Muscle layer of duodenum (tissue), 2 donors: ENCODE results near the gene EIF4E1B.
"Not testable (repeated sequence)": the region's sequence is repeated elsewhere in the genome, so short reads cannot be mapped to it uniquely, and the experiment has no call there.

Experiments
- H3K27ac ChIP-seq: one replicate; pipeline ENCODE4 v1.7.0; 2013; ENCODE audit warnings: mild to moderate bottlenecking, low read length
- H3K27me3 ChIP-seq: one replicate; pipeline ENCODE4 v1.7.0; 2013; ENCODE audit warnings: low read depth, mild to moderate bottlenecking, control low read depth, low read length
- H3K36me3 ChIP-seq, 2 donors: one replicate each; pipeline ENCODE4 v1.7.0; 2013; ENCODE audit warnings: low read length in 2 of 2, control low read depth in 1 of 2, mild to moderate bottlenecking in 1 of 2; ENCODE audit not compliant: insufficient read depth in 2 of 2, control insufficient read depth in 1 of 2
- H3K4me1 ChIP-seq, 2 donors: one replicate each; pipeline ENCODE4 v1.7.0; 2013; ENCODE audit warnings: low read length in 2 of 2, mild to moderate bottlenecking in 2 of 2, control low read depth in 1 of 2, moderate library complexity in 1 of 2; ENCODE audit not compliant: insufficient read depth in 2 of 2, control insufficient read depth in 1 of 2
- H3K4me3 ChIP-seq, 2 donors: one replicate each; pipeline ENCODE4 v1.7.0; 2013; ENCODE audit warnings: low read length in 2 of 2, low read depth in 1 of 2, mild to moderate bottlenecking in 1 of 2
- H3K9me3 ChIP-seq, 2 donors: one replicate each; pipeline ENCODE4 v1.7.0; 2013; ENCODE audit warnings: low read length in 2 of 2, control low read depth in 1 of 2, mild to moderate bottlenecking in 1 of 2; ENCODE audit not compliant: control insufficient read depth in 1 of 2
- donor health status: healthy.

The EIF4E1B gene, protein sequence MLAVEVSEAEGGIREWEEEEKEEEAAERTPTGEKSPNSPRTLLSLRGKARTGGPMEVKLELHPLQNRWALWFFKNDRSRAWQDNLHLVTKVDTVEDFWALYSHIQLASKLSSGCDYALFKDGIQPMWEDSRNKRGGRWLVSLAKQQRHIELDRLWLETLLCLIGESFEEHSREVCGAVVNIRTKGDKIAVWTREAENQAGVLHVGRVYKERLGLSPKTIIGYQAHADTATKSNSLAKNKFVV

DNA sequence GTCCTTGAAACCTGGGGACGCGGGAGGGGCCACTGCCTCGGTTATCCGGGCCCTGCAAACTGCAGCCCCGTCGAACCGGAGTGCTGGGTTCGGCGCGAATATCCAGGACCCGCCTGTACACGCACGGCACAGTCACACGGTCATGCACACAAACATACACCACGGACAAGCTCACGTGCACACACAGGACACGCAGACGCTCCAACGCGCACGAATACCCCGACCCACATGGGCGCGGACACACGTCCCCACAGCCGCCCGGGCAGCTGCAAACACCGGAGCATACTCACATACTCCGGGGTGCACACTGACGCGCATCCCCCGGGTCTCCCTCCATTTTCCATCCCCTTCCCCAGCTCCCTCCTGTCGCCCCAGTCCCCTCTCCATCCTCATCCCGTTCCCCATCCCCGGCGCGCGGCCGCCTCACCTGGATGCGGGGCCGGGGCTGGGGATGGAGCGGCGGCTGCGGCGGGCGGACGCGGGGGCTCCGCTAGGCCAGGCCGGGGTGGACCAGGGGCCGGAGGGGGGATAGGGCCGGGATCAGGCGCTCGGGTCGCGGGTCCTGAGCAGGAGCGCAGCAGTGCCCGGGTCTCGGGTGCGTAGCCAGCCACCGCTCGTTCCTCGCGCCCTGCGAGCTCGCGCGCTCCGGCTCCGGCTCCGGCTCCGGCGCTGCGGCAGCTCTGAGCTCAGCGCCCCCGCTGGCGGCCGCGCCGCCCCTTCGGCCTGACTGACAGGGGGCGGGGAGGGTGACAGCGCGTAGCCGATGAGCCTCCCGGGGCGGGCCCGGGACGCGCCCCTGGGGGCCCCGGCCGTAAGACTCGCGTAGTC is at the start of gene EIF4E1B, which contains the start of gene SNCB:
TSS of gene EIF4E1B (plus strand) at position 823 of the 828 bp plus-strand sequence. CDS start 12,113 bp downstream, outside the sequence.
TSS of gene SNCB (minus strand) at position 682 of the 828 bp plus-strand sequence. CDS start 880 bp downstream, outside the sequence.
- peaks cover 50% of the 10 kb centered on the region for H3K27me3 ChIP-seq
- peaks cover 0 to 17% of the 10 kb centered on the region in 2 donors for H3K4me1 ChIP-seq
- no peak within 1 kb of the TSS for H3K27ac ChIP-seq
- H3K4me3 ChIP-seq: peak within 1 kb of the TSS in 1 of 2 donors; percentile 57
- no peaks in the 10 kb centered on the region for H3K36me3 ChIP-seq
- H3K9me3 ChIP-seq: no peaks in the 10 kb centered on the region

- no peaks in the 10 kb centered on the region for H3K4me1 ChIP-seq
- H3K4me3 ChIP-seq: no peak overlapping the region
- H3K9me3 ChIP-seq: peaks cover 12 to 23% of the 10 kb centered on the region in 2 donors
- H3K36me3 ChIP-seq: no peaks in the 10 kb centered on the region
- no peak overlapping the region for H3K27ac ChIP-seq
- H3K27me3 ChIP-seq: no peaks in the 10 kb centered on the region
Measured at GRCh38 chr5:176581361-176581760, 49.1 kb upstream of the EIF4E1B start.

- no peaks in the 10 kb centered on the region for H3K27me3 ChIP-seq
- no peaks in the 10 kb centered on the region for H3K36me3 ChIP-seq
- peaks cover 12 to 23% of the 10 kb centered on the region in 2 donors for H3K9me3 ChIP-seq
- H3K27ac ChIP-seq: no peak overlapping the region
- no peak overlapping the region for H3K4me3 ChIP-seq
- H3K4me1 ChIP-seq: no peaks in the 10 kb centered on the region
Measured at GRCh38 chr5:176583076-176583475, 47.4 kb upstream of the EIF4E1B start.

DNA sequence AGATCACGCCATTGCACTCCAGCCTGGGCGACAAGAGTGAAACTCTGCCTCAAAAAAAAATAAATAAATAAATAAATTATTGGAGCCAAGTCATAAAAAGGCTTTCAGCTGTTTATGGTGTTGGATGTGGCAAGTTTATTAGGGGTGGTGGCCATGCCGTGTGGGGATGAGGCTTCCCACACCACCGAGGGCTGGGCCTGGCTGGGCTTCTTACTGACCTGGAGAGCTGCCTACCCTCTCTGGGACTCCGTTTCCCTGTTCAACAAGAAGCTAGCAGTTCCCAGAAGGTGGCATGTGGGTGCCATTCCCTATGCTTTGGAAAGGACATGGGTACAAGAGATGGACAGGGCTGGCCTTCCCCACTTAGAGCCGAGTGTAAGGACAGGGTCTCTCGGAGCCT is 43.1 kb upstream of the EIF4E1B start:
- no peak overlapping the region for H3K4me3 ChIP-seq

GRCh38 chr5:176588297-176588696 is 42.2 kb upstream of the EIF4E1B start:
- H3K36me3 ChIP-seq: no peaks in the 10 kb centered on the region

More for the DNA sequence above, 43.1 kb upstream of the EIF4E1B start:
- no peaks in the 10 kb centered on the region for H3K4me1 ChIP-seq
- no peaks in the 10 kb centered on the region for H3K27me3 ChIP-seq
- peaks cover 12 to 23% of the 10 kb centered on the region in 2 donors for H3K9me3 ChIP-seq
- no peak overlapping the region for H3K27ac ChIP-seq
- no peaks in the 10 kb centered on the region for H3K36me3 ChIP-seq

GRCh38 chr5:176589039-176589769 is 41.3 kb upstream of the EIF4E1B start:
- H3K4me1 ChIP-seq: no peaks in the 10 kb centered on the region
- H3K4me3 ChIP-seq: no peak overlapping the region
- no peaks in the 10 kb centered on the region for H3K36me3 ChIP-seq
- no peak overlapping the region for H3K27ac ChIP-seq
- peaks cover 12 to 17% of the 10 kb centered on the region in 2 donors for H3K9me3 ChIP-seq
- H3K27me3 ChIP-seq: no peaks in the 10 kb centered on the region

More at GRCh38 chr5:176588297-176588696, 42.2 kb upstream of the EIF4E1B start:
- Histone ChIP-seq H3K27ac (no peak overlapping the region), H3K9me3 (peaks cover 12 to 23% of the 10 kb centered on the region in 2 donors), H3K27me3 (no peaks in the 10 kb centered on the region), H3K4me3 (no peak overlapping the region), H3K4me1 (no peaks in the 10 kb centered on the region)

DNA sequence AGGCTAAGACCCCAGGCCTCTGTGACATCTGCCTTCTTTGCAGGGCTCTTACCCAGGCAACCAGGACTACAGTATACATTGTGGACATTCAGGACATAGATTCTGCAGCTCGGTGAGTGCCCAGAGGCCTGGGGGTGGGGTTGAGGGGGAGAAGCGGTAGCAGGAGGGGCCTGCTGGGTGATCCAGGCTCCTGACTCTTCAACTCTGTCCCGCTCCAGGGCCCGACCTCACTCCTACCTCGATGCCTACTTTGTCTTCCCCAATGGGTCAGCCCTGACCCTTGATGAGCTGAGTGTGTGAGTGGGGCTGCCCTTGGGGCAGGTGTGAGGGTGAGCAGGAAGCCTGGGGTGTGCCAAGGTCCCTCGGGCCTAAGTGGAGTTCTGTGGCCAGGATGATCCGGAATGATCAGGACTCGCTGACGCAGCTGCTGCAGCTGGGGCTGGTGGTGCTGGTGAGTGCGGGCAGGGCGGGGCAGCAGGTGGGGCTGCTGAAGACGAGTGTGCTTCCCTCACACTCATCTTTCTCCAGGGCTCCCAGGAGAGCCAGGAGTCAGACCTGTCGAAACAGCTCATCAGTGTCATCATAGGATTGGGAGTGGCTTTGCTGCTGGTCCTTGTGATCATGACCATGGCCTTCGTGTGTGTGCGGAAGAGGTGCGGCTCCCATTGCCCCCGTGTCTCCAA is 40.3 kb upstream of the EIF4E1B start:
- Histone ChIP-seq H3K27me3 (no peaks in the 10 kb centered on the region), H3K4me3 (no peak overlapping the region), H3K4me1 (no peaks in the 10 kb centered on the region), H3K9me3 (peaks cover 8% of the 10 kb centered on the region in 2 donors), H3K27ac (no peak overlapping the region), H3K36me3 (no peaks in the 10 kb centered on the region)

GRCh38 chr5:176591667-176592066 is 38.8 kb upstream of the EIF4E1B start:
- not testable (repeated sequence) for H3K9me3 ChIP-seq, H3K36me3 ChIP-seq, H3K4me3 ChIP-seq, H3K27me3 ChIP-seq, H3K4me1 ChIP-seq, H3K27ac ChIP-seq

DNA sequence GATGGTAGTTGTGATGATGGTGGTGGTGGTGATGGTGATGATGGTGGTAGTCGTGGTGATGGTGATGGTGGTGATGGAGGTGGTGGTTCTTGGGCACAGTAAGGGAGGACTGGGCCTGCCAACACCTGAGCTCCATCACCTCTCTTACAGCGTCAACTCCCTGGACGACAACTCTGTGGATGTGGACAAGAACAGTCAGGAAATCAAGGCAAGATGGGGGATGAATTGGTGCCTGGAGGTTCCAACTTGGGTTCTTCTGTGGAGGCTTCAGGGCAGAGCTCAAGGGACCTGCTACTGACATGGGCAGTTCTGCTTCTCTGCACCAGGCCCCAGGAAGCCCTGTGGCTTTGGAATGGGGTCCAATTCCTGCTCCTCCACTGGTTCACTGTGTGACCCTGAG is 37.9 kb upstream of the EIF4E1B start:
- H3K9me3 ChIP-seq: no peaks in the 10 kb centered on the region
- H3K27me3 ChIP-seq: no peaks in the 10 kb centered on the region
- H3K4me1 ChIP-seq: peaks cover 0 to 4% of the 10 kb centered on the region in 2 donors

GRCh38 chr5:176593273-176593869 is 37.1 kb upstream of the EIF4E1B start:
- no peaks in the 10 kb centered on the region for H3K36me3 ChIP-seq
- H3K4me1 ChIP-seq: peaks cover 0 to 4% of the 10 kb centered on the region in 2 donors
- H3K27me3 ChIP-seq: no peaks in the 10 kb centered on the region
- H3K4me3 ChIP-seq: no peak overlapping the region
- H3K9me3 ChIP-seq: no peaks in the 10 kb centered on the region
- H3K27ac ChIP-seq: no peak overlapping the region

More for the DNA sequence above, 37.9 kb upstream of the EIF4E1B start:
- Histone ChIP-seq H3K36me3 (no peaks in the 10 kb centered on the region), H3K4me3 (no peak overlapping the region), H3K27ac (no peak overlapping the region)
